B cell (primary cell): ENCODE data around the gene VWA8.

Experiments used
- EZH2 ChIP-seq: IDR thresholded peaks from 2 replicates; pipeline ENCODE4 v1.6.1; 2012; ENCODE audit warnings: borderline replicate concordance, low read depth, mild to moderate bottlenecking, moderate library complexity, low read length; ENCODE audit not compliant: insufficient read depth, poor library complexity, severe bottlenecking
- TF ChIP-seq, protein P1 (sequence below): fragments of 200-600 bp; IDR thresholded peaks from one replicate; pipeline ENCODE4 v1.8.0; 2022; ENCODE audit warnings: antibody characterized with exemption, mild to moderate bottlenecking

DNA sequence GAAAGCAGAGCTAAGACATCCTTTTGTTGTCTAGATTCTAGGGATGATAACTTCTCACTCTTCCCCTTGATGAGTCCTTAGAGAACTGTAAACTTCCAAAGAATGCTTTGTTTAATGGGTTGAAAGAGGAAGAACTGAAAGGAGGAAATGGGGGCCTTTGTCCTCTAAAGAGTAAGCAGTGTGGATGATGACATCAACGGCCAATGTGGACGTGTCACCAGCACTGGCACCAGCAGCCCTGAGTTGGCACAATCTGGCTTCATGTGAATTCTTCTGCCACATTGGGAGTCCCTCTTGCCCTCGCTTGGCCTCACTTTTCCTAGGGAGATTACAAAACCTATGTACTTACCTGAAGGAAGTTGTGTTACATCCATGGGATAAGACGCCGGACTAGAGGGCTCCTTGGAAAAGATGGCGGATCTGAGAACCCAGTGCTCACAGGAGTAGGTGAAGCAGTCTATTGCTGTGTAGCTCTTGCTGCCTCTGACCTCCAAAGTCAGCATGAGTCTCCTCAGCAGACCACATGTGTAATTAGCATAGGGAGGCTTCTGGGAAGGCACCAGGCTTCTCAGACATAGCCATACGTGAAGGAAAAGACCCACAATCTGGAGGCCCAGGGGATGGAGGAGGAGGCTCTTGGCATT is 440.8 kb downstream of the VWA8 start:
- TF ChIP-seq, protein P1, sequence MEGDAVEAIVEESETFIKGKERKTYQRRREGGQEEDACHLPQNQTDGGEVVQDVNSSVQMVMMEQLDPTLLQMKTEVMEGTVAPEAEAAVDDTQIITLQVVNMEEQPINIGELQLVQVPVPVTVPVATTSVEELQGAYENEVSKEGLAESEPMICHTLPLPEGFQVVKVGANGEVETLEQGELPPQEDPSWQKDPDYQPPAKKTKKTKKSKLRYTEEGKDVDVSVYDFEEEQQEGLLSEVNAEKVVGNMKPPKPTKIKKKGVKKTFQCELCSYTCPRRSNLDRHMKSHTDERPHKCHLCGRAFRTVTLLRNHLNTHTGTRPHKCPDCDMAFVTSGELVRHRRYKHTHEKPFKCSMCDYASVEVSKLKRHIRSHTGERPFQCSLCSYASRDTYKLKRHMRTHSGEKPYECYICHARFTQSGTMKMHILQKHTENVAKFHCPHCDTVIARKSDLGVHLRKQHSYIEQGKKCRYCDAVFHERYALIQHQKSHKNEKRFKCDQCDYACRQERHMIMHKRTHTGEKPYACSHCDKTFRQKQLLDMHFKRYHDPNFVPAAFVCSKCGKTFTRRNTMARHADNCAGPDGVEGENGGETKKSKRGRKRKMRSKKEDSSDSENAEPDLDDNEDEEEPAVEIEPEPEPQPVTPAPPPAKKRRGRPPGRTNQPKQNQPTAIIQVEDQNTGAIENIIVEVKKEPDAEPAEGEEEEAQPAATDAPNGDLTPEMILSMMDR: no peak
- no peak for TF ChIP-seq EZH2
